GM18511 (cell line): ENCODE measurements around the gene STARD10.

Source experiments
- ATAC-seq: cut with Tn5 transposase; IDR thresholded peaks from one replicate; pipeline ENCODE4 v1.9.1; 2021; ENCODE audit warnings: mild to moderate bottlenecking, moderate library complexity; ENCODE audit not compliant: unreplicated experiment

STARD10 gene

GRCh38 chr11:72735495-72736027, 58.3 kb downstream of the STARD10 start:
- no peak for ATAC-seq

- no peak for ATAC-seq
Observed at GRCh38 chr11:72732329-72732728, 61.5 kb downstream of the STARD10 start.

GRCh38 chr11:72730737-72731136, 63.1 kb downstream of the STARD10 start:
- no peak for ATAC-seq

GRCh38 chr11:72730243-72730642, 63.6 kb downstream of the STARD10 start:
- no peak for ATAC-seq

GRCh38 chr11:72727521-72727920, 66.3 kb downstream of the STARD10 start:
- ATAC-seq, result no peak

- ATAC-seq, result no peak
Observed at GRCh38 chr11:72726266-72727220, 67.3 kb downstream of the STARD10 start.

GRCh38 chr11:72725724-72726028, 68.2 kb downstream of the STARD10 start:
- no peak for ATAC-seq

GRCh38 chr11:72724851-72725723, 68.8 kb downstream of the STARD10 start:
- no peak for ATAC-seq

- ATAC-seq, result no peak
Observed at GRCh38 chr11:72724021-72724551, 69.8 kb downstream of the STARD10 start.

- no peak for ATAC-seq
Observed at GRCh38 chr11:72723508-72723907, 70.3 kb downstream of the STARD10 start.

GRCh38 chr11:72722050-72722748, 71.6 kb downstream of the STARD10 start:
- peak; percentile 78 for ATAC-seq

- ATAC-seq, result peak; percentile 25
Observed at GRCh38 chr11:72721689-72722049, 72.2 kb downstream of the STARD10 start.

GRCh38 chr11:72721276-72721675, 72.6 kb downstream of the STARD10 start:
- ATAC-seq, result no peak

GRCh38 chr11:72720784-72721183, 73.1 kb downstream of the STARD10 start:
- ATAC-seq, result no peak

- ATAC-seq, result no peak
Observed at GRCh38 chr11:72720047-72720446, 73.8 kb downstream of the STARD10 start.

GRCh38 chr11:72719551-72719950, 74.3 kb downstream of the STARD10 start:
- no peak for ATAC-seq

- ATAC-seq, result no peak
Observed at GRCh38 chr11:72719144-72719543, 74.7 kb downstream of the STARD10 start.

GRCh38 chr11:72718101-72718501, 75.7 kb downstream of the STARD10 start:
- ATAC-seq, result no peak

GRCh38 chr11:72716788-72717435, 76.9 kb downstream of the STARD10 start:
- no peak for ATAC-seq

GRCh38 chr11:72716290-72716689, 77.6 kb downstream of the STARD10 start:
- ATAC-seq, result no peak
